GM10847 (cell line): Measurements from ENCODE around the gene COPRS.

Experiments used
- POLR2A ChIP-seq: IDR thresholded peaks from 2 replicates; pipeline ENCODE4 v1.6.1; 2011; ENCODE audit not compliant: insufficient read length; ENCODE audit errors: extremely low read depth

Gene COPRS

DNA sequence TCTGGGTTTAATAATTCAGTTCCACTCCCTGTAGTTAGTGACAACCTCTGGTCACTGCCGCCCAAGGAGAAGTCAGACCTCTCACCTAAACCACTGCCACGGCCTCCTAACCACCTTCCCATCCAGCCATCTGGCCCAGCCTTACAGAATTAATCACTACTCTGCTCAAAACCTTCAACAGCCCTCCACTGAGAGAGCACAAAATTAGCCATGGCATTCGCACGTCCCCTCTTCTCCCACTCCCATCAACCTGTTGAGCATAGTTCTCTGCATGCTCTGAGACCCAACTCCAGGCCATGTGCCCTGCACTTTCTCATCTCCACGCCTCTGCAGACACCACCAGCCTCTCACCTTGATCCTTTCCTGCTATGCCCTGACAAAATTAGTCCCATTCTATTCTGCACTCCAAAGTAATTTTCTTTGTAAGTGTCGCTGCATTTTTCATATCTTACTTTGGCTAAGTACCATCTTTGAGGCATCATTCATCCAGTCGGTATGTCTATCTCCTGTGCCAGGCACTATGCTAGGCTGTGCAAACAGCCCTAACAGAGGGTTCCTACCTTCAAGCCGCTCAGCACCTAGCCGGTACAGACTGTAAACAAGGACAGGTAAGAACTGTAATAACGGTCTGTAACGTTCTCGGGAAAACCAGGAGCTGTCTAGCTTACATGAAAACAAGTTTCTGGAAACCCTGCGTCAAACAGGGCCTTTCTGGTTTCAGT lies 963 bp downstream of the COPRS start:
- TF ChIP-seq POLR2A: no peak

DNA sequence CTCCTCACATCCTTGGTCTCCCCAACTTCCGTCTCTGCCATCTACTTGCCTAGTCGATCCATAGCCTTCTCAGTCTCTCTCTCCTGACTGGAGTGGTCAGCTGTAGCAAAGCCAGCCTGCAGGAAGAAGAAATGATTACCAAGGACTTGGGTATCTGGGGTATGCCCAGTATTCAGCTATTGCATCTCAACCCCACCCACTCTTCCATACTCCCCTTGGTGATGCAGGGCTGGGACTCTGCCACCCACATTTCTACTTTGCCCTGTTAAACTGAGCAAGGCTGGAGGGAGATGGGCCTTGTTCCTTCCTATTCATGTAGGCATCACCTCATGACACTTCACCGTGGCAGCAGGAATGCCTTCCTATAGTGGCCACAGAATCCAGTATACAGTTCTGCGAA lies 2.3 kb downstream of the COPRS start:
- TF ChIP-seq POLR2A: no peak

DNA sequence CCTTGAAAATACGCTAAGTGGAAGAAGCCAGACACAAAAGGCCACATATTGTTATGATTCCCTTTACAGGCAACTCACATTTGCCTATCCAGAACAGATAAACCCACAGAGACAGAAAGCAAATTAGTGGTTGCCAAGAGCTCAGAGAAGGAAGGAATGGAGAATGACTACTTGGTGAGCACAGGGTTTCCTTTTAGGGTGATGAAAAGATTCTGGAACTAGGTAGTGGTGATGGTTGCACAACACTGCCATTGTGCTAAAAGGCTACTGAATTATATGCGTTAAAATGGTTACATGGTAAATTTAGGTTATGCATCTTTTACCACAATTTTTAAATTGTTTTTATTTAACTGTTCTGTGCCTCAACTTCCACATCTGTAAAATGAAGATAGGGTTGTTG lies 4.4 kb downstream of the COPRS start:
- no peak for TF ChIP-seq POLR2A

DNA sequence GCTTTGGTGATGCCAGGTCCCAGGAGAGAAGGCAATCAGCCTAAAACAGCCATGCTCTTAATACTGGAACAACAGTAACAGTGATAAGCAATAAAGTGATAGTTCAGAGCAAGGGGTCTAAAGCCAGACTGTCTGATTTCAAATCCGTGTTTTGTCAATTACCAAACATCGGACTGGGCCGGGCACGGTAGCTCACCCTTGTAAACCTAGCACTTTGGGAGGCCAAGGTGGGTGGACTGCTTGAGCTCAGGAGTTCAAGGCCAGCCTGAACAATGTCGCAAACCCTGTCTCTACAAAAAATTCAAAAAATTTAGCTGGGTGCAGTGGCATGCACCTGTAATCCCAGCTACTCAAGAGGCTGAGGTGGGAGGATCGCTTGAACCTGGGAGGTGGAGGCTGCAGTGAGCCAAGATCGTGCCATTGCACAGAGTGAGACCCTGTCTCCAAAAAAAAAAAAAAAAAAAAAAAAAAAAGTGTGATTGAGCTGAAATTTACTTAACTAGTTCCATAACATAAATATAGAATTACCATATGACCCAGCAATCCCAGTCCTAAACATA lies 5.1 kb downstream of the COPRS start:
- TF ChIP-seq POLR2A: no peak

DNA sequence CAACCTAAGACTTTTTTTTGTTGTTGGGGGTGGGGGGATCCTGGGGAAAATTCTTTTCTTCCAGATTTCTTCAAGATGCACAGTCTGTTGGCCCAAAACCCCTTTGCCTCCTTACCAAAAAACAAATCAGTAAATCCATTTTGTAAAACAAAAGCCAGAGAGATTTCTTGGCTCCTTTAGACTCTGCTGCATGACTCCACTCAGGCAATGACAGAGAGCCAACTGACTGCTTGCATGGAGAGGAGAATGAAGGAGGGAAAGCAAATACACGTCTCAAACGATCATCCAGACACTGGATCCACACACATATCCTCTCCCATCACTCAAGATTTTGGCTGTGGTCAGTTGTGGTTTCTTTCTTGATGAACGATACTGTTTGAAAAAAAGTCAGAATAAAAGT lies 13.8 kb downstream of the COPRS start:
- TF ChIP-seq POLR2A: no peak

DNA sequence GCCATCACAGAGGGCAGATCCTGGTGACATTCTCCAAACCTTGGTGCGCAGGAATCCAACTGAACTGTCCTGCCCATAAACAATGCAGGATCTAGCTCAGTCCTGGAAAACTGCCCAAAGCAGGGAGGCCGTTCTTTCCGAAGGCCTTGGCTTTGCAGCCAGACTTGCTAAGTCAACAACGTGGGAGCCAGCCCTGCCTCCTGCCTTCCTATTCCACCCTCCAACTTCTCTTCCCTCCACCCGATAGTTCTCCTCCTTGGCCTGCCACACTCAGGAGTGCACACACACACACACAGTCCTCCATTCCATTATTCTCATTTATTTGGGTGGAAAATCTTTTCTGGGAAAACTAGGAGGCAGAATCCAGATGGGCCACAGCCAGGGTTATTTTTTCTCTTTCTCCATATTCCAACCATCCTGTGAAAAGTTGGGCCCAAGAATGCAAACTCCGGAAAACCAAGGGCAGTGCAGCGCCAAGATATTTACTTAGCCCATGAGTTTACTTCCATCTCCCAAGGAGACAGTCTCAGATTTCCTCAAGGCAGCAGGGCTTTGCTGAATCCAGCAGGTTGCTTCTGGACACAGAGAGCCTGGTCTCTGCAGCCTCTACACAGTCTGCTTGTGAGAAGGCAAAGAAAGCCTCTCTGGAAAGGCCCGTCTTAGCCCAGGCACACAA lies 15.8 kb downstream of the COPRS start:
- TF ChIP-seq POLR2A: no peak

DNA sequence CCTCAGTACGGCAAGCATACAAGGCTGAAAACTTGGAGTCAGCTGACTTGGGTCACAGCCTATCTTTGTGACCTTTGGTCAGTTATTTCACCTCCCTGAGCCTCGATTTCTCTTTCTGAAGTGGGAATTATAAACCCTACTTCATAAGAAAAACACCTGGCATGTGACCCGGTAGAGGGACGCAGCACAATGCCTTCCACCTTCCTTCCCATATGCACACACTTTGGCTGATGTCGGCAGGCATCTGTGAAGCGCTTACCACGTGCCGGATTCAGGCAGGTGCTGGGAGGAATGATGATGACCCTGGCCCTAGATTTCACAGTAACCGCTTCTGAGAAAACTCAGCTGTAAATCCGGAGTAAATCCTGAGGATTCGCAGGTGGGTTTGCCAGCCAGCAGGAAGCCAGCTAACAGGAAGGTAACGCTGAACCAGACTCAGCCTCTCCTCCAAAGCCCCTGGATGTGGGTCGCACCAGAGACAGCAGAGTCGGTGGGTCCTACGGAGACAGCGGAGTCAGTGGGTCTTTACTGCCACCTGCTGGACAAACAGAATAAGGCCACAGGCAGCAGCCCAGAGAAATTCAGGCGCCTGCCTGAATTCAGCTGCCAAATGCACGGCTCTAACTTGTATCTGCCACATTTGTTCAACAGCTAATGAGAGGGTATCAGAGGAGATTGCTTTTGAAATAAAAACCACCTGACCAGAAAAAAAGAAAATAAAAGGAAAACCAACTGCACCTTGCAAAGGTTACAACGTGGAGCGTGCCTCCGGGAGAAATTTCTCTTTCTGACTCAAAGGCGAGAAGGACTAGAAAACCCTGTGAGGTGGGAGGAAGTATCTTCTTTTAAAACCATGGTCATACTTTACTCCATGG lies 16.6 kb downstream of the COPRS start:
- TF ChIP-seq POLR2A: no peak

DNA sequence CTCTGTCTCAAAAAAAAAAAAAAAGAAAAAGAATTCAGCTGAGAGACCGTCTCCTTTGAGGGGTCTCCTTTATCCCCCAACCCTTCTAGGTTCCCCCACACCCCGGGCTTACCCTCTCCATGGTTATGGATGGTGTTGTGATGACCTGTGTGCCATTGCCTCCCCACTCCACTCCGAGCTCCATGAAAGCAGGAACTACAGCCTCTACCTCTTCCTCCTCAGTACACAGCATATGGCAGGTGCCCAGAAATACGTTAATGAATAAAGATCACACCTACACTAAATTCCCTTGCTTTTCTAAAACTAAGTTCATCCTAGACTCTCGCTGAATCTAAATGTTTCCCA lies 17.2 kb downstream of the COPRS start:
- TF ChIP-seq POLR2A: no peak

DNA sequence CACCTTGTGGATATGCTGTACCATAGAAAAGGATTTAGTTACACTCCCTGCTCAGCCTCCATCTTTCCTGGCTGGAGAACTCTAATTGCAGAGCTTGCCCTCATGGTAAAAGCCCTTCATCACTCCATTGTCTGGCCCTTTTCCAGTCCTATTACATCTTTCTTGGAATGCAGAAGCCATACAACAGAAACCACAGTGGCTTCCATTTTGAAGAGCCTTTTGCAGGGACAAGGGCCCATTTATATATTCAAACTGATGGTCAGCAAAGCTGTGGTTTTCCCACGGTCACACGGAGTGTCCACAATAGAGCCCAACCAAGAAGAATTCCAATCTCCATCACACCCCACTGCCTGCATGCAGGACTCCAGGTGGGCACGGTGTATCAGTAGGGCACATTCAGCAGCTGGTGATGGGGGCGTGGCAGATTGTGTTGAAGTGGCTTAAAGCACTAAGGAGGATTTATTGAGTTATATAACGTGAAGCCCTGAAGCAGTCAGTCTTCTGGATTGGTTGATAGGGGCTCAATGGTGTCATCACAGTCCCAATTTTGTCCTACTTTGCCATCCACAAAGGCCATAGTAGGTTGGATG lies 20.3 kb downstream of the COPRS start:
- no peak for TF ChIP-seq POLR2A

DNA sequence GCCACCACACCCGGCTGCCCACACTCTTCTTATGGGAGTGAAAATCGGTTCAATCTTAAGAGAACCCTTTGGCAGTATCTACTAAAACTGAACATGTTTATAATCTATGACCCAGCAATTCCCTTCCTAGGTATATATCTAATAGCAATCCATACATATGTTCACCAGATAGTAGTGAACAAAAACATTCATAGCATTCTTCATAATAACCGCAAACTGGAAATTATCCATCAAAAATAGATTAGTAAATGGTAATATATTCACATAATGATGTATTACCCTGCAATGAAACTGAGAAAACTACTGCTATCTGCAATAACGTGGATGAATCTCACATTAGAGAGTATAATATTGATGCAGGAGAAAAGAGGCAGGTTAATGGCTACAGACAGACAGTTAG lies 23.1 kb downstream of the COPRS start:
- no peak for TF ChIP-seq POLR2A

DNA sequence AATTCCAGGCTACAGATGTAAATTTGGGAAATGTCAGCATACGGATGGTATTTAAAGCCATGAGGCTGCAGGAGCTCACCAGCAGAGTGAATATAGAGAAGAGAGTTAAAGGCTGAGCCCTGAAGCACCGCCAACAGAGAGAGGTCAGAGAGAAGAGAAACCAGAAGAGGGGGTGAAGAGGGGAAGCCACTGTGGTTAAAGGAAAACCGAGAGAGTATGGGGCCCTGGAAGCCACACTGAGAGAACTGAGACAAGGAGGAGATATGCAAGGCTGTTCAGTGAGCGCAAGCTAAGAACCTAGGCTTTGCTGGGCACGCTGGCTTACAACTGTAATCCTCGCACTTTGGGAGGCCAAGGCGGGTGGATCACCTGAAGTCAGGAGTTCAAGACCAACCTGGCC lies 24.6 kb downstream of the COPRS start:
- no peak for TF ChIP-seq POLR2A

DNA sequence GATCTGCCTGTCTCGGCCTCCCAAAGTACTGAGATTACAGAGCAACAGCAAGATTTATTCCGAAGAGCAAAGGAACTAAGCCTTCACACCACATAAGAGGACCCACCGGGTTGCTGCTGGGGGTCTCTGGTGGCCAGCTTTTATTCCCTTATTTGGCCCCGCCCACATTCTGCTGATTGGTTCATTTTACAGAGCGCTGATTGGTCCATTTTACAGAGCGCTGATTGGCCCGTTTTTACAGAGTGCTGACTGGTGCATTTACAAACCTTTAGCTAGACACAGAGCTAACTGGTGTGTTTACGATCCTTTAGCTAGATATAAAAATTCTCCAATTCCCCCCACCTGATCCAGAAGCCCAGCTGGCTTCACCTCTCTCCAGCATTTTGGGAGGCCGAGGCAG lies 26.3 kb downstream of the COPRS start:
- TF ChIP-seq POLR2A: no peak

DNA sequence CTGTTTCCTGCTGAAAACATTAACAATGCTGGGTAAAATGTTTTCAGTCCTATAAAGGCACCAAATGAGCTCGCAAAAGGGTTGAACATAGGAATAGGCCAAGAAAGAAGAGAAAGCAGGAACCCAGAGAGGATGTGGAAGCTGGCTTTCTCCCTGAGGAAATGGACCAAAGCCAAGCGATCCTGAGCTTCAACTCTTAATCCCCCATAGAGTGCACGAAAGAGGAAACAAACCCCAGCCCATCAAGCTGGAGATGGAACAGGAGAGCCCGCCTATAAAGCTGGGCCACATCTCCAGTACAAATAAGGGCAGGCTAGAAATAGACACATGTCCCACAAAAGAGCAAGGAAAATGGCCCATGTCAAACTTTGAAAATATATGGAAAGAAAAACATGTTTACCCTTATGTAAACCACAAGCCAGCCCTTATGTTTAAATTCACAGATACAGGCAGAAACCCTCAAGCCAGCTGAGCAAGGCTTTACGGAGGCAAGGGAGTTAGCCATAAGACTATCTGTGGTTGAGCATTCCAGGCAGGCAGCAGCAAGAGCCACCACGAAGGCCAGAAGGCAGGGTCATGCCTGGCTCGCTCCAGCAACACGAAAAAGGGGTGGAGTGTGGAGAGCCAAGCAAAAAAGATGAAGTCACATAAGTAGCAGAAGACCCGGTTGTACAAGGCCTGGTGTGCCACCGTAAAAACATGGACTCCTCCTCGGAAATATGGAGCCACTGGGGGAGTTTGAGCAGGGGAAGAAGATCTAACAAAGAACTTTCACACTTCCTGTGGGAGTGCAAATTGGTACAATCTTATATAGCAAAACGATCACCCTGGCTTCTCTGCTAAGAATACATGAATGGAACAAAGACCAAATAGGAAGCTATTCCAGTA lies 27.8 kb downstream of the COPRS start:
- no peak for TF ChIP-seq POLR2A

DNA sequence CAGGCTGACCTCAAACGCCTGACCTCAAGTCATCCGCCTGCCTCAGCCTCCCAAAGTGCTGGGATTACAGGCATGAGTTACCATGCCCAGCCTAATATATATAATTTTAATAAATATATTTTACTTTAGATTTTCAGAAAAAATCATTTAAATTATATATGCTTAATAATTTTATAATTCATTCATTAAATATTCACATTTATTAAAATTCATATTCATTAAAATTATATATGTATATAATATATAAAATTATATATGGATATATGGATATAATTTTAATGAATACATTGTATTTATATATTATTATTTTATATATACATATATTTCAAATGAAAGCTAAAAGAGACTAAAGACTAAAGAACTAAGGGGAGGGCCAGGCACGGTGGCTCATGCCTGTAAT lies 29.4 kb downstream of the COPRS start:
- no peak for TF ChIP-seq POLR2A

DNA sequence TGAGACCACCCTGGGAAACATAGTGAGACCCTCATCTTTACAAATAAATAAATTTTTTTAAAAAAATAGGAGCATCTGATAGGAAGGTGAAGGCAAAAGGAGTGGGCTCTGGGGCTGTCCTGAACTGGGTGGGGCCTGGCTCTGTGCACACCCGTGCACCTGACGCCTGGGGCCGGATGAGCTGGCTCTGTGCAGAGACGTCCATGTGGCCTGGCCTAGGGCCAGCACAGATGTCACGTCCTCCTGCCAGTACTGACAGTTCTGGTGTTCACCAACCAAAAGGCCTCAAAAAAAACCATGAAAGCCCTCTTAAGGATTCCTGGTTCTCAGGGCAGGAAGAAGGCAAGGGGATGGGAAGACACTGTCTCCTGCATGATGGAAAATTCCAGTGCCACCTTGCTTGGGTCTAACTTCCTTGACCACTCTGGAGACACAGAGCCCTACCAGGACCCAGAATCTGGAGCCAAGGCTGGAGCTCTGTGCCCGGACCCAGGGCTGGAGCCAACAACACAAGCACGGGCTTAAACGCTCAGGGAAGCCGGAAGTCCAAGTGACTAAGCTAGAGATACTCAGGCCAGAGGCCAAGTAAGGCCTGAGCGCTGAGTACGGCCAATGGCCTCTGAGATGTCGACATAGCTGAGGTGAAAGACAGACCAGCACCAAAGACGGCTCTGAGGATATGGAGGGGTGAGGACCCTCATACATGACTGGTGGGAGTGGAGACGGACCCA lies 32.9 kb downstream of the COPRS start:
- no peak for TF ChIP-seq POLR2A
